Panc1 (cell line): Measurements from ENCODE around the gene DYNC2I2.

ENCODE experiments used
- POLR2AphosphoS5 ChIP-seq: IDR thresholded peaks from 2 replicates; pipeline ENCODE4 v1.6.1; 2012; ENCODE audit warnings: mild to moderate bottlenecking, low read depth, low read length, moderate library complexity
- SIN3A ChIP-seq: IDR thresholded peaks from 2 replicates; pipeline ENCODE4 v1.6.1; 2012; ENCODE audit warnings: low read depth, mild to moderate bottlenecking, low read length, moderate library complexity, borderline replicate concordance; ENCODE audit not compliant: insufficient read depth
- TCF7L2 ChIP-seq: IDR thresholded peaks from 2 replicates; pipeline ENCODE4 v1.6.1; 2011; ENCODE audit warnings: mild to moderate bottlenecking, low read depth, low read length, inconsistent platforms
- TF ChIP-seq, protein P1 (sequence below): fragments of 450-650 bp; IDR thresholded peaks from 2 replicates; pipeline ENCODE4 v1.5.1; 2017; ENCODE audit warnings: mild to moderate bottlenecking
- TF ChIP-seq, protein P2 (sequence below), 2 experiments: IDR thresholded peaks; 2 replicates each; pipeline ENCODE4 v1.6.1; 2011 to 2012; ENCODE audit warnings: low read depth in 2 of 2, control low read depth in 1 of 2, low read length in 1 of 2, mild to moderate bottlenecking in 1 of 2, moderate library complexity in 1 of 2; ENCODE audit not compliant: insufficient read depth in 1 of 2

DNA sequence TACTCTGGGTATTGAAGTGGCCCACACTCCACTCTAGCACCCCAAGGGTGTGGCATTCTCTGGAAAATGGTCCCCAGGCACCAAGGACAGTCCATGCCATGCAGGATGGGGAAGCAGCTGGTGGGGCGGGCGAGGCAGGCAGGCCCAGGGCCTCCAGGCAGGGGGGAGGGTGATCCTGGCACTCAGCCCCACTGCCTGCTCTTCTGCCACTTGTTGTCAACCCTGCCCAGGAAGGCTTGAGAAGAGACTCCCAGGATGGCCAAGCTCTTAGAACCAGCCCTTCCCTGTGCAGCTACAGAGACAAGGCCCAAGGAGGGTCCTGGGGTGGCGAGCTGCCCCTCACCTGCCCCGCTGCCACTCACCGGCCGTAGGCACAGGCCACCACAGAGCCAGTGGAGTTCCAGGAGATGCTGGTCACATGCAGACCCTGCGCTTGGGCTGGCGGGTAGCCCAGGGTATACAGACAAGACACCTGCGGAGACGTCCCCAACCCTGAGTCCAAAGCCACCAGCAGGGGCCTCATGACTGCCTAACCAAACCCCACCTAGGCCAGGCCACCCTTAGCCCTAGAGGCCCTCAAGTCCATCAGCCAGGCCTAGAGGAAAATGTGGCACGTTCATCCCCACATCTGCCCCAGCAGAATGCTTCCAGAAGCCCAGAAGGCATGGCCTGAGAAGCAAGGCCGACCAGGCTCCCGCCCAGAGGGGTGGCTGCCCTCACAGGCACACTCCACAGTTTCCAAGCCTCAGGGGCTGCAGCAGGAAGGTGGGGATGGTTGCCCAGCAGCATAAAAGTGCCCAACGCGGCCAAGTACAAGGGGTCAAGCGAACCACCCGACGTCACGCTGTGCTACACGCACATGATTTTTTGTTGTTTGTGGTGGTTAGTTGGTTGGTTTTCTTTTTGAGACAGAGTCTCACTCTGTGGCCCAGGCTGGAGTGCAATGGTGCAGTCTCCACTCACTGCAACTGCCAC, 19.8 kb downstream of the DYNC2I2 start:
- TF ChIP-seq, protein P1, sequence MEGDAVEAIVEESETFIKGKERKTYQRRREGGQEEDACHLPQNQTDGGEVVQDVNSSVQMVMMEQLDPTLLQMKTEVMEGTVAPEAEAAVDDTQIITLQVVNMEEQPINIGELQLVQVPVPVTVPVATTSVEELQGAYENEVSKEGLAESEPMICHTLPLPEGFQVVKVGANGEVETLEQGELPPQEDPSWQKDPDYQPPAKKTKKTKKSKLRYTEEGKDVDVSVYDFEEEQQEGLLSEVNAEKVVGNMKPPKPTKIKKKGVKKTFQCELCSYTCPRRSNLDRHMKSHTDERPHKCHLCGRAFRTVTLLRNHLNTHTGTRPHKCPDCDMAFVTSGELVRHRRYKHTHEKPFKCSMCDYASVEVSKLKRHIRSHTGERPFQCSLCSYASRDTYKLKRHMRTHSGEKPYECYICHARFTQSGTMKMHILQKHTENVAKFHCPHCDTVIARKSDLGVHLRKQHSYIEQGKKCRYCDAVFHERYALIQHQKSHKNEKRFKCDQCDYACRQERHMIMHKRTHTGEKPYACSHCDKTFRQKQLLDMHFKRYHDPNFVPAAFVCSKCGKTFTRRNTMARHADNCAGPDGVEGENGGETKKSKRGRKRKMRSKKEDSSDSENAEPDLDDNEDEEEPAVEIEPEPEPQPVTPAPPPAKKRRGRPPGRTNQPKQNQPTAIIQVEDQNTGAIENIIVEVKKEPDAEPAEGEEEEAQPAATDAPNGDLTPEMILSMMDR: no peak
- TF ChIP-seq, protein P2, sequence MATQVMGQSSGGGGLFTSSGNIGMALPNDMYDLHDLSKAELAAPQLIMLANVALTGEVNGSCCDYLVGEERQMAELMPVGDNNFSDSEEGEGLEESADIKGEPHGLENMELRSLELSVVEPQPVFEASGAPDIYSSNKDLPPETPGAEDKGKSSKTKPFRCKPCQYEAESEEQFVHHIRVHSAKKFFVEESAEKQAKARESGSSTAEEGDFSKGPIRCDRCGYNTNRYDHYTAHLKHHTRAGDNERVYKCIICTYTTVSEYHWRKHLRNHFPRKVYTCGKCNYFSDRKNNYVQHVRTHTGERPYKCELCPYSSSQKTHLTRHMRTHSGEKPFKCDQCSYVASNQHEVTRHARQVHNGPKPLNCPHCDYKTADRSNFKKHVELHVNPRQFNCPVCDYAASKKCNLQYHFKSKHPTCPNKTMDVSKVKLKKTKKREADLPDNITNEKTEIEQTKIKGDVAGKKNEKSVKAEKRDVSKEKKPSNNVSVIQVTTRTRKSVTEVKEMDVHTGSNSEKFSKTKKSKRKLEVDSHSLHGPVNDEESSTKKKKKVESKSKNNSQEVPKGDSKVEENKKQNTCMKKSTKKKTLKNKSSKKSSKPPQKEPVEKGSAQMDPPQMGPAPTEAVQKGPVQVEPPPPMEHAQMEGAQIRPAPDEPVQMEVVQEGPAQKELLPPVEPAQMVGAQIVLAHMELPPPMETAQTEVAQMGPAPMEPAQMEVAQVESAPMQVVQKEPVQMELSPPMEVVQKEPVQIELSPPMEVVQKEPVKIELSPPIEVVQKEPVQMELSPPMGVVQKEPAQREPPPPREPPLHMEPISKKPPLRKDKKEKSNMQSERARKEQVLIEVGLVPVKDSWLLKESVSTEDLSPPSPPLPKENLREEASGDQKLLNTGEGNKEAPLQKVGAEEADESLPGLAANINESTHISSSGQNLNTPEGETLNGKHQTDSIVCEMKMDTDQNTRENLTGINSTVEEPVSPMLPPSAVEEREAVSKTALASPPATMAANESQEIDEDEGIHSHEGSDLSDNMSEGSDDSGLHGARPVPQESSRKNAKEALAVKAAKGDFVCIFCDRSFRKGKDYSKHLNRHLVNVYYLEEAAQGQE (IDR thresholded peaks at IDR 0.05; ENCODE audit: insufficient read depth in 1 of 2, low read depth in 2 of 2, low read length in 1 of 2): no peak
- TF ChIP-seq SIN3A (no peak), POLR2AphosphoS5 (no peak), TCF7L2 (no peak)
